H1 (cell line): ENCODE measurements around the gene USPL1. TPM values are rescaled to one million over a fixed set of nuclear protein-coding genes. Genes with fewer than 3 reads are reported as not detected.

ENCODE experiments used
- CTCF ChIA-PET: fragments of 300-600 bp; sonication (Branson Sonifier 250); formaldehyde crosslinking; loops from one replicate; lab custom pipeline; 2021; ENCODE audit not compliant: partially characterized antibody; lab: Charles Lee
- POLR2A ChIA-PET: fragments of 300-600 bp; sonication (Branson Sonifier 250); formaldehyde crosslinking; loops from one replicate; lab custom pipeline; 2021; ENCODE audit warnings: inconsistent platforms; ENCODE audit not compliant: partially characterized antibody; lab: Charles Lee
- DNase-seq, 2 experiments: peaks; one replicate each; pipeline versions ENCODE4 v3.0.0 to v3.0.0-alpha.2; 2010 to 2022; ENCODE audit warnings: low spot score in 2 of 2, low read depth in 1 of 2, mixed read lengths in 1 of 2
- FAIRE-seq: peaks from 2 replicates; lab custom pipeline; 2011; peaks lifted over from hg19 to GRCh38; lab: Jason Lieb, UNC
- H2AFZ ChIP-seq: 2 replicates; pipeline ENCODE4 v1.8.1; 2012; ENCODE audit warnings: low read length, inconsistent platforms
- H2AK5ac ChIP-seq: 2 replicates; pipeline ENCODE4 v1.6.1; 2013; ENCODE audit warnings: low read depth, low read length
- H2BK120ac ChIP-seq: replicated peaks from 2 replicates; pipeline ENCODE3; 2013; ENCODE audit warnings: low read depth, low read length, inconsistent platforms
- H2BK12ac ChIP-seq: 2 replicates; pipeline ENCODE4 v1.6.1; 2013; ENCODE audit warnings: low read depth, low read length
- H2BK15ac ChIP-seq: 2 replicates; pipeline ENCODE4 v1.6.1; 2013; ENCODE audit warnings: low read length
- H2BK20ac ChIP-seq: 2 replicates; pipeline ENCODE4 v1.6.1; 2013; ENCODE audit warnings: low read length
- H2BK5ac ChIP-seq: 2 replicates; pipeline ENCODE4 v1.6.1; 2013; ENCODE audit warnings: low read depth, low read length
- H3K14ac ChIP-seq: 2 replicates; pipeline ENCODE4 v1.6.1; 2013; ENCODE audit warnings: inconsistent platforms; ENCODE audit not compliant: insufficient read length
- H3K18ac ChIP-seq: 2 replicates; pipeline ENCODE4 v1.6.1; 2013; ENCODE audit warnings: low read length; ENCODE audit errors: extremely low read depth
- H3K23ac ChIP-seq: 2 replicates; pipeline ENCODE4 v1.6.1; 2013; ENCODE audit warnings: inconsistent platforms; ENCODE audit not compliant: insufficient read length
- H3K23me2 ChIP-seq: 2 replicates; pipeline ENCODE4 v1.6.1; 2013; ENCODE audit warnings: low read depth, low read length
- H3K27ac ChIP-seq: 2 replicates; pipeline ENCODE4 v1.6.1; 2011; ENCODE audit warnings: low read depth, low read length, inconsistent platforms
- H3K27me3 ChIP-seq, 4 experiments: replicated peaks in 1 of 4; 1 replicate in 1 of 4; 2 replicates in 3 of 4; pipeline versions ENCODE4 v1.6.1 to v1.8.1; 2011 to 2013; ENCODE audit warnings: low read length in 3 of 4, mild to moderate bottlenecking in 3 of 4, inconsistent platforms in 2 of 4, mixed read lengths in 2 of 4, moderate library complexity in 1 of 4; ENCODE audit not compliant: control insufficient read depth in 3 of 4, insufficient read depth in 3 of 4; ENCODE audit errors: extremely low read depth in 1 of 4
- H3K36me3 ChIP-seq, 4 experiments: 2 replicates each; pipeline versions ENCODE4 v1.6.1 to v1.8.1; 2011 to 2013; ENCODE audit warnings: mild to moderate bottlenecking in 4 of 4, low read length in 3 of 4, moderate library complexity in 2 of 4, control low read depth in 1 of 4, inconsistent platforms in 1 of 4; ENCODE audit not compliant: insufficient read depth in 4 of 4, control insufficient read depth in 2 of 4
- H3K4ac ChIP-seq: replicated peaks from 2 replicates; pipeline ENCODE3; 2013; ENCODE audit warnings: low read length, low read depth, mixed read lengths, inconsistent platforms; ENCODE audit not compliant: insufficient read length
- H3K4me1 ChIP-seq, 4 experiments: replicated peaks in 1 of 4; 1 replicate in 1 of 4; 2 replicates in 3 of 4; pipeline versions ENCODE4 v1.6.1 to v1.8.1; 2011 to 2013; ENCODE audit warnings: low read length in 3 of 4, inconsistent platforms in 2 of 4, mixed read lengths in 1 of 4; ENCODE audit not compliant: insufficient read depth in 4 of 4, control insufficient read depth in 3 of 4
- H3K4me2 ChIP-seq, 2 experiments: 2 replicates each; pipeline versions ENCODE4 v1.6.1 to v1.8.1; 2011 to 2013; ENCODE audit warnings: low read depth in 2 of 2, low read length in 2 of 2, control low read depth in 1 of 2, inconsistent platforms in 1 of 2, mild to moderate bottlenecking in 1 of 2; ENCODE audit not compliant: insufficient read depth in 1 of 2
- H3K4me3 ChIP-seq, 4 experiments: fragments of 200-600, 300-600 bp in 1 of 4; sonication (generic), shearing (Covaris generic), sonication (Bioruptor Twin) in 1 of 4; 2 replicates each; pipeline versions ENCODE4 v1.5.1 to v1.8.1; 2011 to 2016; ENCODE audit warnings: low read length in 4 of 4, low read depth in 3 of 4, control low read depth in 2 of 4, inconsistent platforms in 2 of 4, mild to moderate bottlenecking in 2 of 4, mixed read lengths in 1 of 4, moderate library complexity in 1 of 4; ENCODE audit not compliant: insufficient read depth in 2 of 4; ENCODE audit errors: extremely low read depth in 1 of 4
- H3K56ac ChIP-seq: replicated peaks from 2 replicates; pipeline ENCODE3; 2013; ENCODE audit warnings: low read depth, mild to moderate bottlenecking, mixed read lengths, low read length, inconsistent platforms; ENCODE audit not compliant: insufficient read length
- H3K79me1 ChIP-seq: 2 replicates; pipeline ENCODE4 v1.6.1; 2013; ENCODE audit warnings: low read depth, low read length, control low read depth
- H3K79me2 ChIP-seq, 2 experiments: 2 replicates each; pipeline versions ENCODE4 v1.6.1 to v1.8.1; 2012 to 2013; ENCODE audit warnings: low read length in 2 of 2, mild to moderate bottlenecking in 2 of 2, inconsistent platforms in 1 of 2; ENCODE audit not compliant: insufficient read depth in 2 of 2, control insufficient read depth in 1 of 2
- H3K9ac ChIP-seq, 4 experiments: replicated peaks in 1 of 4; 1 replicate in 1 of 4; 2 replicates in 3 of 4; pipeline versions ENCODE4 v1.6.1 to v1.8.1; 2011 to 2013; ENCODE audit warnings: low read depth in 3 of 4, low read length in 3 of 4, control low read depth in 2 of 4, mild to moderate bottlenecking in 2 of 4, moderate library complexity in 2 of 4, inconsistent platforms in 1 of 4; ENCODE audit errors: extremely low read depth in 1 of 4
- H3K9me3 ChIP-seq, 2 experiments: 2 replicates each; pipeline versions ENCODE4 v1.6.1 to v1.8.1; 2012 to 2013; ENCODE audit warnings: mild to moderate bottlenecking in 2 of 2, moderate library complexity in 2 of 2, control low read depth in 1 of 2, inconsistent platforms in 1 of 2, low read depth in 1 of 2, low read length in 1 of 2, mixed read lengths in 1 of 2; ENCODE audit not compliant: insufficient read depth in 2 of 2
- H4K20me1 ChIP-seq, 2 experiments: replicated peaks in 1 of 2; 2 replicates each; pipeline versions ENCODE3 to v1.8.1; 2011 to 2013; ENCODE audit warnings: inconsistent platforms in 2 of 2, low read length in 2 of 2, mild to moderate bottlenecking in 1 of 2; ENCODE audit not compliant: insufficient read depth in 2 of 2, control insufficient read depth in 1 of 2
- H4K5ac ChIP-seq: 2 replicates; pipeline ENCODE4 v1.6.1; 2013; ENCODE audit warnings: low read length, low read depth, mixed read lengths, inconsistent platforms; ENCODE audit not compliant: insufficient read length
- H4K8ac ChIP-seq: 2 replicates; pipeline ENCODE4 v1.8.0; 2013; ENCODE audit warnings: mild to moderate bottlenecking, moderate library complexity, low read length, inconsistent platforms; ENCODE audit not compliant: insufficient read depth; ENCODE audit errors: extremely low read depth
- H4K91ac ChIP-seq: replicated peaks from 2 replicates; pipeline ENCODE3; 2013; ENCODE audit warnings: low read length, mixed read lengths, inconsistent platforms; ENCODE audit not compliant: insufficient read length
- CREB1 ChIP-seq: IDR thresholded peaks from 2 replicates; pipeline ENCODE4 v1.6.1; 2012; ENCODE audit warnings: inconsistent platforms
- RAD21 ChIP-seq, 2 experiments: IDR thresholded peaks in 1 of 2; conservative IDR thresholded peaks in 1 of 2; 2 replicates each; pipeline ENCODE4 v1.6.1; 2011; ENCODE audit warnings: low read depth in 2 of 2, low read length in 2 of 2, improper control_type of control experiment in 1 of 2, inconsistent platforms in 1 of 2, mild to moderate bottlenecking in 1 of 2, moderate library complexity in 1 of 2
- WGBS, 2 experiments: shearing (Covaris generic) in 1 of 2; methylation state at CpG; one replicate each; pipeline versions ENCODE4 v1.1.6 to v1.1.7; 2013 to 2015; ENCODE audit warnings: low lambda C conversion rate in 2 of 2, mixed read lengths in 2 of 2, inconsistent platforms in 1 of 2, low coverage in 1 of 2, missing lambda C conversion rate in 1 of 2; ENCODE audit not compliant: insufficient replicate concordance in 2 of 2, insufficient coverage in 1 of 2, insufficient read length in 1 of 2; ENCODE audit errors: extremely low coverage in 1 of 2, missing lambda C conversion rate in 1 of 2; 5-methylcytosine and 5-hydroxymethylcytosine counted together
- polyA plus RNA-seq, 7 experiments: library from polyadenylated mRNA; depleted of rRNA in 3 of 7; stranded (reverse) in 5 of 7; unstranded in 2 of 7; fragments of >200 nt in 5 of 7; fragments of 200-250 nt in 2 of 7; gene quantifications; 1 replicate in 5 of 7; 2 replicates in 1 of 7; 4 replicates in 1 of 7; pipeline versions ENCODE4 v1.2.1 to v1.2.3, GENCODE V29; 2011 to 2013; ENCODE audit warnings: missing spikeins in 2 of 7, mixed read lengths in 2 of 7
- total RNA-seq: library from RNA; stranded (reverse); fragmentation: NEBNext Ultra II Directional; extraction: Animal tissue kit (Norgen Biotek cat#: 25700); gene quantifications from 2 replicates; pipeline ENCODE4 v1.2.1, GENCODE V29; 2021

The USPL1 gene
- total and polyA plus RNA-seq, 2 of the 8 experiments (the other 6 are each of a cell fraction or from before 2014, with no cell fraction given), result 6.3 to 17.1 TPM

- Histone ChIP-seq H3K36me3 (no peaks in the 10 kb centered on the region), H2BK12ac (no peak overlapping the region), H3K4me3 (no peak overlapping the region), H3K4me2 (no peak overlapping the region), H3K18ac (no peak overlapping the region), H3K4ac (no peak overlapping the region), H3K9me3 (no peaks in the 10 kb centered on the region), H2AK5ac (no peak overlapping the region), H3K4me1 (peaks cover 0 to 5% (median 0%) of the 10 kb centered on the region in 4 experiments; a peak in 3 of 7 replicates), H3K79me1 (no peaks in the 10 kb centered on the region), H4K8ac (no peak overlapping the region), H3K23me2 (no peaks in the 10 kb centered on the region), H2BK20ac (no peak overlapping the region), H4K91ac (no peak overlapping the region), H2AFZ (no peak overlapping the region), H3K27ac (no peak overlapping the region), H3K9ac (no peak overlapping the region), H3K79me2 (no peaks in the 10 kb centered on the region)
- no peak for FAIRE-seq
- CTCF ChIA-PET, result interaction anchor here (1.3 to 1.5 kb wide), 3 partner anchors 37 to 80 kb away, joined by 3 read pairs; no protein-coding TSS in a partner anchor
- TF ChIP-seq RAD21 (IDR thresholded peaks at IDR 0.05 in 1 of 2, conservative IDR thresholded peaks at IDR 0.05 in 1 of 2; ENCODE audit: low read depth in 2 of 2, low read length in 2 of 2), result no peak
- no peak for TF ChIP-seq CREB1
- TF ChIP-seq, all 59 proteins: peak for 0
- no peak overlapping the region for H2BK15ac ChIP-seq
- POLR2A ChIA-PET, result no interaction called here
- H4K20me1 ChIP-seq, result no peaks in the 10 kb centered on the region
- no peak overlapping the region for H3K23ac ChIP-seq
- H4K5ac ChIP-seq, result no peak overlapping the region
- H3K56ac ChIP-seq, result no peak overlapping the region
- WGBS, 2 experiments, result 85% methylated on average over 5 of the region's 5 CpGs; no CpG with 5 or more reads in 1 of the 2 experiments
- H2BK5ac ChIP-seq, result no peak overlapping the region
- H2BK120ac ChIP-seq, result no peak overlapping the region
- H3K27me3 ChIP-seq, result no peaks in the 10 kb centered on the region
- no peak for DNase-seq
- H3K14ac ChIP-seq, result no peak overlapping the region
Observed at GRCh38 chr13:30700364-30700763, 82.6 kb downstream of the USPL1 start.
